ENCODE measurements around the gene SCAP.
"Not testable (repeated sequence)": the region's sequence is repeated elsewhere in the genome, so short reads cannot be mapped to it uniquely, and the experiment has no call there.

SCAP gene

GRCh38 chr3:47480267-47480666 is 4.5 kb upstream of the SCAP start:
- DNase-seq (ENCODE audit: low read depth) = not testable (repeated sequence)

- DNase-seq (ENCODE audit: low read depth) = no peak
These were observed 4.1 kb upstream of the SCAP start for GRCh38 chr3:47479826-47480160.

GRCh38 chr3:47478022-47478421 is 2.3 kb upstream of the SCAP start:
- DNase-seq (ENCODE audit: low read depth) = no peak

- DNase-seq (ENCODE audit: low read depth) = no peak
These were observed 981 bp upstream of the SCAP start for GRCh38 chr3:47476644-47477199.

DNA sequence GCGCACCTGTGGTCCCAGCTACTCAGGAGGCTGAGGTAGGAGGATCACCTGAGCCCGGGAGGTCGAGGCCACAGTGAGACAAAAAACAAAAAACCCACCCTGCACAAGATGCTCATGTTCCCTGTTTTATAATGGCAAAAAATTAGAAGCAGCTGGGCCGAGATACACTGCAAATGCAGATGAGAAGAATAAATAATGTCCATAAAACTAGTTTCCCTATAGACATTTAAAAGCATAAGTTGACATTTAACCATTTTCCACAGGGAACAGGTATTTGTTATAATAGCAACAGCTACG is 537 bp upstream of the SCAP start:
- DNase-seq (ENCODE audit: low read depth) = no peak

GRCh38 chr3:47475029-47475569 is 642 bp downstream of the SCAP start:
- DNase-seq (ENCODE audit: low read depth) = peak; percentile 21

DNA sequence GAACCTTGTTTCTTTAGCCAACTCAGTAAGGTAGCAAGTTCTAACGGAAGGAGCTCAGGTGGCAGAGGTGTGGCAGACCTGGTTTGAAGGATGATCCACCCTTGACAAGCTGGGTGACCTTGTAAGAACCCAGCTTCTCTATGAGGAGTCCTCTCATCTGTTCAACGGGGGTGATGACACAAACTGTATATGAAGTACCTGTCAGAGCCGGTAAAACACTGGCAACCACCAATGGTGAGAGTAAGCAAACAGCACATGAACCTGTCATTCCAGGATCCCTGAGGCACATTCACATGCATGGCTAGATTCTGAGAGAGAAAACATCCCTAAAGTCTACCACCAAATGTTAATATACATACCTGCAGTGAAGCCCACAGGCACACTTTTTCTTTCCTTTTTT is 2.4 kb downstream of the SCAP start:
- no peak for DNase-seq (ENCODE audit: low read depth)

- no peak for DNase-seq (ENCODE audit: low read depth)
These were observed 6.1 kb downstream of the SCAP start for GRCh38 chr3:47469616-47470015.

- not testable (repeated sequence) for DNase-seq (ENCODE audit: low read depth)
These were observed 7.4 kb downstream of the SCAP start for GRCh38 chr3:47468315-47468714.

GRCh38 chr3:47464588-47464987 is 11.2 kb downstream of the SCAP start:
- no peak for DNase-seq (ENCODE audit: low read depth)

- DNase-seq (ENCODE audit: low read depth) = not testable (repeated sequence)
These were observed 16.1 kb downstream of the SCAP start for GRCh38 chr3:47459534-47460085.

DNA sequence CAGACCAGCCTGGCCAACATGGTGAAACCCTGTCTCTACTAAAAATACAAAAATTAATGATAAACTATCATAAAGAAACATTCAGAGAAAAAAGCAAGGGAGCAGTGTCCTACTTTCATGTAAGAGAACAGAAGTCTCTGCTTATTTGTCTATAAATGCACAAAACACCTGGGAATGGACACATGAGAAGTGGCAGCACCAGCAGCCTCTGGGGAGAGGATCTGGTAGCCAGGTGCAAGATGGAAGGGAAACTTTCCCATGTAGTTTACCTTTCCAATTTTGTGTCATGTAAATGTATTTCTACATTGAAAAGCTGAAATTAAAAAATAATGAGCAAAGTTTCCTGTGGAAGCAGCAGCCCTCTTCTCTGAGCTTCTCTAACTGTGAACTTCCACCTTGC is 18.8 kb downstream of the SCAP start:
- no peak for DNase-seq (ENCODE audit: low read depth)

DNA sequence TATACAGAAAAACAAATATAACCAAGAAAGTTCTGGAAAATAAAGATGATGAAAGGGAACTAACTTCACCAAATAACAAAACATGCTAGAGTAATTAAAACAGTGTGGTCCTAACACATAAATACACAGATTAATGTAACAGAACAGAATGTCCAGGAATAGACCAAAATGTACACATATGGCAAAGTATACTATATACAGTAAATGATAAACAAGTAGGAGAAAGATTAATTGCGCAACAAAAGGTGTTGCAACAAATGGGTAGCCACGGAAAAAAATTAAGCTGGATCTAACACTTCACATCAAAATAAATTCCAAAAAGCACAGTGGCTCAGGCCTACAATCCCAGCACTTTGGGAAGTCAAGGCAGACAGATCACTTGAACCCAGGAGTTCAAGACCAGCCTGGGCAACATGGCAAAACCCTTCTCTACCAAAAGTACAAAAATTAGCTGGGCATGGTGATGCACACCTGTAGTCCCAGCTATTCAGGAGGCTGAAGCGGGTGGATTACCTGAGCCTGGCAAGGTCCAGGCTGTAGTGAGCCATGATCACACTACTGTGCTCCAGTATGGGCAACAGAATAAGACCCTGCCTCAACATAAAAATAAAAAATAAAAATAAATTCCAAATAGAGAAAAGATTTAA is 19.8 kb downstream of the SCAP start:
- DNase-seq (ENCODE audit: low read depth) = no peak

DNA sequence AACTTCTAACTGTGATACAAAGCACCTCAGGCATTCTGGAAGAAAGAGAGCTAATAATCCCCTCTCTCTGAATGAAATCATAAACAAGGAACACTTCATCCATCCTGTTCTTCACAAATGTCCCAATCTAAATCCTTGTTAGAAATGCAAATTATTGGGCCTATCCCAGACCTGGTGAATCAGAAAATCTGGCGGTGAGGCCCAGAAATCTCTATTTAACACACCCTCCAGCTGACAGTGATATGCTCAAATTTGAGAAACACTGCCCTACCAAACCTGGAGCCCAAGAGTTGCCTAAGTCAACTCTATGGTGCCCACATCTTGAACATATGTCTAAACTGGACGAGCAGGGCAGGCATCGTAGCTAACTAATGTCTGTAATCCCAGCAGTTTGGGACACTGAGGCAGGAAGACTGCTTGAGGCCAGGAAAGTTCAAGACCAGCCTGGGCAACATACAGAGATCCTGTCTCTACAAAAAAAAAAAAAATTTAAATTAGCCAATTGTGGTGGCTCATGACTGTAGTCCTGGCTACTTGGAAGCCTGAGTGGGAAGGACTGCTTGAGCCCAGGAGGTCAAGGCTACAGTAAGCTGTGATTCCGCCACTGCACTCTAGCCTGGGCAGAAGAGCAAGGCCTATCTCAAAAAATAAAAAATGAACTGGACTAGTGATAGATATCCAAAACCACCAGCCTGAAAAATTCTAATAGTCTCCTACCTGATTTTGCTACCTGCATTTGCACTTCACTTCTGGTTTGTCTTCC is 23.1 kb downstream of the SCAP start:
- no peak for DNase-seq (ENCODE audit: low read depth)

DNA sequence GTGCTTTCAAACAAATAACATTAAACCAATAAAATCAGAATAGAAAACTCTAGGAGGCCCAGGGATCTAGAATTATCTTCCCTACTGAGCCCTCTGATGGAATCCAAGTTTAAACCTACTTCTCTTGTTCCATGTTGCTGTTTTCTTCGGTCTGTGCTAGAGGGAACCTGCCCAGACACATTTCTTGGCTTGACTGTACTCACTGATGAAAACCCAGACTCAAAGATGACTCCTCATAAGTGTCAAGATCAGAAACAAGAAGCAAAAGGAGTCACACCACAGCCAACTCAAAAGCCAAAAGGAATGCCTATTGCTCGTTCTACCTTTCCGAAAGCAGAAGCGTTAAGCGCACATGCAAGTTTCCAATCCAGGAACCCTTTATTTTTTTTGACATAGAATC is 31.6 kb downstream of the SCAP start:
- no peak for DNase-seq (ENCODE audit: low read depth)

- DNase-seq (ENCODE audit: low read depth) = no peak
These were observed 32.1 kb downstream of the SCAP start for GRCh38 chr3:47443611-47443995.

- DNase-seq (ENCODE audit: low read depth) = no peak
These were observed 33.8 kb downstream of the SCAP start for GRCh38 chr3:47441796-47442551.

DNA sequence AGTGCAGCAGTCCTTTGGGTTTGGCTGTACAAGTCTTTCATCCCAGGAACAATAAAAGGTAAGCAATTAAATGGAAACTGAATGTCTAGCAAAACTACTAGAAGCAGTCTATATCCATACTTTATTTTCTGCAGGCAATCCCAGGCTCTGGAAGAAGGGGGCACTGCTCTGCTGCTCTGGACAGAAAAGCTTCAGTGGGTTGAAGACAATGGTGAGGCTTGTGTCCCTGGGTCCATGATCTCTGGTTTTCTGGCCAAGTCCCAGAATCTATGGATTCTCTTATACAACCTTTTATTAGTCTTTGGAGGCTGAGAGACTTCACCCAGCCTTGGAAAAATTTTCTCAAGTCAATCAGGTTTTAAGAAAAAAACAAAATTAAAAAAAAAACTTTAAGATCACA is 35.6 kb downstream of the SCAP start:
- DNase-seq (ENCODE audit: low read depth) = no peak

GRCh38 chr3:47436180-47436579 is 39.6 kb downstream of the SCAP start:
- no peak for DNase-seq (ENCODE audit: low read depth)

GRCh38 chr3:47434849-47435248 is 40.9 kb downstream of the SCAP start:
- no peak for DNase-seq (ENCODE audit: low read depth)

GRCh38 chr3:47433796-47434195 is 41.9 kb downstream of the SCAP start:
- DNase-seq (ENCODE audit: low read depth) = no peak

- no peak for DNase-seq (ENCODE audit: low read depth)
These were observed 43.1 kb downstream of the SCAP start for GRCh38 chr3:47432673-47433072.

GRCh38 chr3:47431225-47431624 is 44.5 kb downstream of the SCAP start:
- no peak for DNase-seq (ENCODE audit: low read depth)

Measured in stimulated activated CD4-positive, alpha-beta T cell treated with anti-CD3 and anti-CD28 coated beads, Interleukin-2, amount 100 ng/mL, for 4 hours (primary cell).